ENCODE measurements around the gene RNF40. TPM values are rescaled to one million over a fixed set of nuclear protein-coding genes. Genes with fewer than 3 reads are reported as not detected.
A peak's percentile ranks its signal among the peaks of the same experiment; 100 is the strongest.

RNF40 gene
- total RNA-seq, 4 donors from 2014 or later: 53.8 to 81.1 (median 73.4) TPM

- 87 to 93% methylated on average over 11 to 15 of the region's 17 CpGs for WGBS, 2 donors
- Histone ChIP-seq H3K27ac (no peak overlapping the region), H3K27me3 (no peaks in the 10 kb centered on the region), H3K36me3 (peaks cover 35 to 82% (median 59%) of the 10 kb centered on the region in 3 donors), H3K4me3 (no peak overlapping the region), H3K9me3 (no peaks in the 10 kb centered on the region), H3K4me1 (peaks cover 13 to 34% (median 28%) of the 10 kb centered on the region in 3 donors)
- no peak for TF ChIP-seq POLR2A (IDR thresholded peaks at IDR 0.05)
- intact Hi-C loops (cut with DNase I): no loop called here
- DNase-seq: no peak
Observed at GRCh38 chr16:30736995-30737793, 24.9 kb upstream of the RNF40 start.

- intact Hi-C loops (cut with DNase I): no loop called here
- no peak overlapping the region for H3K4me3 ChIP-seq
- H3K36me3 ChIP-seq: peaks cover 38 to 82% (median 59%) of the 10 kb centered on the region in 3 donors
- no peaks in the 10 kb centered on the region for H3K9me3 ChIP-seq
- WGBS, 2 donors: 80 to 90% methylated on average over 2 to 21 of the region's 25 CpGs
- no peak for DNase-seq
- TF ChIP-seq, protein P1, sequence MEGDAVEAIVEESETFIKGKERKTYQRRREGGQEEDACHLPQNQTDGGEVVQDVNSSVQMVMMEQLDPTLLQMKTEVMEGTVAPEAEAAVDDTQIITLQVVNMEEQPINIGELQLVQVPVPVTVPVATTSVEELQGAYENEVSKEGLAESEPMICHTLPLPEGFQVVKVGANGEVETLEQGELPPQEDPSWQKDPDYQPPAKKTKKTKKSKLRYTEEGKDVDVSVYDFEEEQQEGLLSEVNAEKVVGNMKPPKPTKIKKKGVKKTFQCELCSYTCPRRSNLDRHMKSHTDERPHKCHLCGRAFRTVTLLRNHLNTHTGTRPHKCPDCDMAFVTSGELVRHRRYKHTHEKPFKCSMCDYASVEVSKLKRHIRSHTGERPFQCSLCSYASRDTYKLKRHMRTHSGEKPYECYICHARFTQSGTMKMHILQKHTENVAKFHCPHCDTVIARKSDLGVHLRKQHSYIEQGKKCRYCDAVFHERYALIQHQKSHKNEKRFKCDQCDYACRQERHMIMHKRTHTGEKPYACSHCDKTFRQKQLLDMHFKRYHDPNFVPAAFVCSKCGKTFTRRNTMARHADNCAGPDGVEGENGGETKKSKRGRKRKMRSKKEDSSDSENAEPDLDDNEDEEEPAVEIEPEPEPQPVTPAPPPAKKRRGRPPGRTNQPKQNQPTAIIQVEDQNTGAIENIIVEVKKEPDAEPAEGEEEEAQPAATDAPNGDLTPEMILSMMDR (IDR thresholded peaks at IDR 0.05): no peak
- no peak for TF ChIP-seq POLR2A (IDR thresholded peaks at IDR 0.05)
- peaks cover 13 to 38% (median 29%) of the 10 kb centered on the region in 3 donors for H3K4me1 ChIP-seq
- H3K27ac ChIP-seq: no peak overlapping the region
- H3K27me3 ChIP-seq: no peaks in the 10 kb centered on the region
Observed at GRCh38 chr16:30737794-30738648, 24.1 kb upstream of the RNF40 start.

DNA sequence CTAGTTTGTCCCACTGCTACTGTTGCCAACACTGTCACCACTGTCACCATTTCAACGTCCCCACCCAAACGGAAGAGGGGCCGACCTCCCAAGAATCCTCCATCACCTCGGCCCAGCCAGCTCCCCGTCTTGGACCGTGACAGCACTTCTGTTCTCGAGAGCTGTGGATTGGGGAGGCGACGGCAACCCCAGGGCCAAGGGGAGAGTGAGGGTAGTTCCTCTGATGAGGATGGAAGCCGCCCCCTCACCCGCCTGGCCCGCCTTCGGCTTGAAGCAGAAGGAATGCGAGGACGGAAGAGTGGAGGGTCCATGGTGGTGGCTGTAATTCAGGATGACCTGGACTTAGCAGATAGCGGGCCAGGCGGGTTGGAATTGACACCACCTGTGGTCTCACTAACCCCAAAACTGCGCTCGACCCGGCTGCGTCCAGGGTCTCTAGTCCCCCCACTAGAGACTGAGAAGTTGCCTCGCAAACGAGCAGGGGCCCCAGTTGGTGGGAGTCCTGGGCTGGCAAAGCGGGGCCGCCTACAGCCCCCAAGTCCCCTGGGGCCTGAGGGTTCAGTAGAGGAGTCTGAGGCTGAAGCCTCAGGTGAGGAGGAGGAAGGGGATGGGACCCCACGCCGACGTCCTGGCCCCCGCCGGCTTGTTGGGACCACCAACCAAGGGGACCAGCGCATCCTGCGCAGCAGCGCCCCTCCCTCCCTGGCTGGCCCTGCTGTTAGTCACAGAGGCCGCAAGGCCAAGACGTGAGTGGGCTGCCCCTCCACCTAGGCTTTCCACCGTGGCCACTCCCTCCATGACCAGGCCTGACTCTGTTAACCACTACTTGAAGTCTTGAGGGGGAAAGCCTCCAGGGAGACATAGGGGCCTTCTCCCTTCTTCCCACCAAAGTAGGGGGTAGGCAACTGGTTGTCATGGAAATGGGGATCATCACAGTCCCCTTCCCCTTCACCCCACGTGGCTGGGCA is 22.9 kb upstream of the RNF40 start:
- DNase-seq: no peak

GRCh38 chr16:30740364-30741251 is 21.5 kb upstream of the RNF40 start:
- DNase-seq: no peak

More for the DNA sequence above, 22.9 kb upstream of the RNF40 start:
- whole genome bisulfite sequencing, 2 donors: 80 to 83% methylated on average over 7 to 10 of the region's 37 CpGs
- TF ChIP-seq, protein P1 (IDR thresholded peaks at IDR 0.05): no peak
- TF ChIP-seq POLR2A (IDR thresholded peaks at IDR 0.05): no peak
- H3K4me3 ChIP-seq: no peak overlapping the region
- H3K27ac ChIP-seq: peak overlapping the region; percentile 79 to 95 (median 90)
- intact Hi-C loops (cut with DNase I): no loop called here
- H3K36me3 ChIP-seq: peaks cover 43 to 82% (median 56%) of the 10 kb centered on the region in 3 donors
- peaks cover 13 to 38% (median 29%) of the 10 kb centered on the region in 3 donors for H3K4me1 ChIP-seq
- no peaks in the 10 kb centered on the region for H3K9me3 ChIP-seq
- H3K27me3 ChIP-seq: no peaks in the 10 kb centered on the region

More at GRCh38 chr16:30740364-30741251, 21.5 kb upstream of the RNF40 start:
- no peak for TF ChIP-seq POLR2A (IDR thresholded peaks at IDR 0.05)
- TF ChIP-seq, protein P1 (IDR thresholded peaks at IDR 0.05): no peak
- H3K27me3 ChIP-seq: no peaks in the 10 kb centered on the region
- peak overlapping the region; percentile 15 to 46 (median 37) for H3K4me3 ChIP-seq
- 13 to 21% methylated on average over 8 of the region's 8 CpGs for WGBS, 2 donors
- H3K27ac ChIP-seq: peak overlapping the region; percentile 79 to 95 (median 90)
- no peaks in the 10 kb centered on the region for H3K9me3 ChIP-seq
- H3K36me3 ChIP-seq: peaks cover 47 to 80% (median 48%) of the 10 kb centered on the region in 3 donors
- H3K4me1 ChIP-seq: peaks cover 13 to 38% (median 29%) of the 10 kb centered on the region in 3 donors
- intact Hi-C loops (cut with DNase I): no loop called here
